K562 treated with DMSO at 1 percent for 12 hours (cell line): ENCODE measurements around the gene SOD3. TPM values are rescaled to one million over a fixed set of nuclear protein-coding genes. Genes with fewer than 3 reads are reported as not detected.

Experiments
- total RNA-seq: library from RNA; unstranded; fragments of 300-600 nt; gene quantifications from 2 replicates; pipeline ENCODE4 v1.2.3, GENCODE V29; 2022; ENCODE audit not compliant: insufficient read depth

SOD3 gene, protein sequence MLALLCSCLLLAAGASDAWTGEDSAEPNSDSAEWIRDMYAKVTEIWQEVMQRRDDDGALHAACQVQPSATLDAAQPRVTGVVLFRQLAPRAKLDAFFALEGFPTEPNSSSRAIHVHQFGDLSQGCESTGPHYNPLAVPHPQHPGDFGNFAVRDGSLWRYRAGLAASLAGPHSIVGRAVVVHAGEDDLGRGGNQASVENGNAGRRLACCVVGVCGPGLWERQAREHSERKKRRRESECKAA
- not detected in 2 replicates for total RNA-seq

GRCh38 chr4:24794916-24795665 lies at the start of gene SOD3:
Gene SOD3 (plus strand): TSS chr4:24795573. CDS start chr4:24799522, 3,949 bp downstream.

Other genes starting within 250 kb of the SOD3 start
- 32.7 and 82.8 TPM in 2 replicates for gene DHX15, start 211.0 kb upstream of the SOD3 start, total RNA-seq
- not detected in 2 replicates for gene CCDC149, start 117.5 kb downstream of the SOD3 start, total RNA-seq
- not detected in 2 replicates for gene LGI2, start 235.4 kb downstream of the SOD3 start, total RNA-seq